B cell (primary cell): ENCODE measurements around the gene PSORS1C1.
"Not testable (repeated sequence)": the region's sequence is repeated elsewhere in the genome, so short reads cannot be mapped to it uniquely, and the experiment has no call there.

Experiments
- CTCF ChIP-seq: fragments of 200-600 bp; IDR thresholded peaks from one replicate; pipeline ENCODE4 v1.8.0; 2022; ENCODE audit warnings: antibody characterized with exemption, mild to moderate bottlenecking
- EZH2 ChIP-seq: IDR thresholded peaks from 2 replicates; pipeline ENCODE4 v1.6.1; 2012; ENCODE audit warnings: borderline replicate concordance, low read depth, mild to moderate bottlenecking, moderate library complexity, low read length; ENCODE audit not compliant: insufficient read depth, poor library complexity, severe bottlenecking

- not testable (repeated sequence) for TF ChIP-seq CTCF, EZH2
Measured at GRCh38 chr6:31189223-31189622, 74.6 kb downstream of the PSORS1C1 start.
